ENCODE data around the gene PHYH.

PHYH gene

DNA sequence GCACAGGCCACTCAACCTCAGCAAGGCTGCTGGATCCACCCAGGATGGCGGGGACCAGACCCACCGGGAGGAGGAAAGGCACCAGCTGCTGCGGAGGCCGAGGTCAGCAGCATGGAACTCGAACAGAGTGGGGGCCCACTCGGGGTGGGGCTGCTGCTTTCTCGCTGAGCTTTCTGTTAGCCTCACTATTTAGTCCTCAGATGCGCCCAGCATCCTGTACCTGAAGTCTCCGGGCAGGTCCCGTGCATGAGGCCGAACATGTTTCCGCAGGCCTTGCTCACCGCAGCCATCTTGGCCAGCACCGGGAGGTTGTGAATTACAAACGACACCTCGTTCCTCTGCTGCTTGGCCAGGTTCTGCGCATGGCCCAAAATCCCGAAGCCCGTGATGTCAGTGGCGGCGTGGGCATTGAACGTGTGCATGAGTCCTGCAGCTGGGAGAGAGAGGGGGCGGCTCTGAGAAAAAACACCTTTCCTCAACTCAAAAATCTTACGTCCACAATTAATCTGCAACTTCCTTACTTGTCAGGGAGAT, 22.8 kb upstream of the PHYH start:
- TF ChIP-seq, protein P1, sequence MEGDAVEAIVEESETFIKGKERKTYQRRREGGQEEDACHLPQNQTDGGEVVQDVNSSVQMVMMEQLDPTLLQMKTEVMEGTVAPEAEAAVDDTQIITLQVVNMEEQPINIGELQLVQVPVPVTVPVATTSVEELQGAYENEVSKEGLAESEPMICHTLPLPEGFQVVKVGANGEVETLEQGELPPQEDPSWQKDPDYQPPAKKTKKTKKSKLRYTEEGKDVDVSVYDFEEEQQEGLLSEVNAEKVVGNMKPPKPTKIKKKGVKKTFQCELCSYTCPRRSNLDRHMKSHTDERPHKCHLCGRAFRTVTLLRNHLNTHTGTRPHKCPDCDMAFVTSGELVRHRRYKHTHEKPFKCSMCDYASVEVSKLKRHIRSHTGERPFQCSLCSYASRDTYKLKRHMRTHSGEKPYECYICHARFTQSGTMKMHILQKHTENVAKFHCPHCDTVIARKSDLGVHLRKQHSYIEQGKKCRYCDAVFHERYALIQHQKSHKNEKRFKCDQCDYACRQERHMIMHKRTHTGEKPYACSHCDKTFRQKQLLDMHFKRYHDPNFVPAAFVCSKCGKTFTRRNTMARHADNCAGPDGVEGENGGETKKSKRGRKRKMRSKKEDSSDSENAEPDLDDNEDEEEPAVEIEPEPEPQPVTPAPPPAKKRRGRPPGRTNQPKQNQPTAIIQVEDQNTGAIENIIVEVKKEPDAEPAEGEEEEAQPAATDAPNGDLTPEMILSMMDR (IDR thresholded peaks at IDR 0.05; ENCODE audit: low read depth, low read length, missing control alignments): no peak
- no peak for DNase-seq (ENCODE audit: low read depth)
- H3K4me3 ChIP-seq (ENCODE audit: low read depth, low read length): no peak overlapping the region

DNA sequence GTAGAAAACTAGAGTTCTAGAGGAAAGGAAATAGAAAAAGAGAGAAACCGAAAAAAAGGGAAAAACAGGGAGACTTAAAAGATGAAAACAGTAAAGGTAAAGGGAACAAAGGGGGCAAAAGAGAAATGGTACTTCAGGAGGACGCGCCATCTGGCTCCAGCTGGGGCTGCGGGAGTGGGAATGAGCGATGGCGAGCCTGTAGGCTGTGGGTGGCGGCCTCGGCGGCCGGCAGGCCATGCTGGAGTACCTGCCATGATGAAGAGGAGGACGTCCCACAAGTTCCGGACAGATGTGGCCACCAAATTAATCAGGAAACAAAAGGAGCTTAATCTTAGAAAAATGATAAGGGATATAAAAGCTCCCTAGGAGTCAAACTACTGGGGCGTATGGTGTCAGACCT, 21.7 kb upstream of the PHYH start:
- no peak for DNase-seq (ENCODE audit: low read depth)
- H3K4me3 ChIP-seq (ENCODE audit: low read depth, low read length): no peak overlapping the region
- TF ChIP-seq, protein P1 (IDR thresholded peaks at IDR 0.05; ENCODE audit: low read depth, low read length, missing control alignments): no peak

DNA sequence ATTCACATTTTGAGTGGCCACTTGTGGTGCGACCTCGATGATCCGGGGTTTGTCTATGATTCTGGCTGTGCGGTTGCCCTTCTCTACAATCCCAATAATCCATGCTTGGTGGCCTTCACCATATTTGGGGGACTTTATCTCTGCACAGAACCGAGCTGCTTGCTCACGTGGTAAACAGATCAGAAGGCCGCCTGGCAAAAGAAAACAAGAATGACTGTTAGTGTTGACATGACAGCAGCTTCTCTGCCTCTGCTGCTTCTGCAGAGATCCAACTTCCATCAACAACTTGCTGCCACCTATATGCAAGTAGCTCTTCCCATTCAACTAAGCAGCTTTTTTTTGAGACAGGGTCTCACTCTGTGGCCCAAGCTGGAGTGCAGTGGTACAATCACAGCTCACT, 19.3 kb upstream of the PHYH start:
- TF ChIP-seq, protein P1 (IDR thresholded peaks at IDR 0.05; ENCODE audit: low read depth, low read length, missing control alignments): no peak
- H3K4me3 ChIP-seq (ENCODE audit: low read depth, low read length): no peak overlapping the region
- DNase-seq (ENCODE audit: low read depth): no peak

DNA sequence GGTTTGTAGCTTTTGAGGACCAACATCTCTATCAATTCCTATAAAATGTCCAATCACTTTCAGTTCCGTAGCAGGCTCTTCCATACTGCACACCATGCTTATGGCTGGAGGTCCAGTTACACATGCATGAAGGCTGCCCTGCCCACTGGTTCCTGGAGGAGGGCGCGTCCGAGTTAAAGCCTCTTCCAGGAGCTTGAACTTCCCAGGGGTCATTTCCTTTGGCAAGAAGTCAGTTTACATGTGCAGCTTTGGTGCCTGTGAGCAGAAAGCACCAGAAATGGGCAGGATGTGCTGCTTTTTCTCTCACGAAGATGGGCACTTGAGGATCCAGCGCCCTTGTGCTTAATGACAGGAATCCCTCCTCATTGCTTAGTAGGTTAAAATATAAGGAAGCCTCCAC, 17.6 kb upstream of the PHYH start:
- no peak overlapping the region for H3K4me3 ChIP-seq (ENCODE audit: low read depth, low read length)
- DNase-seq (ENCODE audit: low read depth): no peak
- TF ChIP-seq, protein P1 (IDR thresholded peaks at IDR 0.05; ENCODE audit: low read depth, low read length, missing control alignments): no peak

DNA sequence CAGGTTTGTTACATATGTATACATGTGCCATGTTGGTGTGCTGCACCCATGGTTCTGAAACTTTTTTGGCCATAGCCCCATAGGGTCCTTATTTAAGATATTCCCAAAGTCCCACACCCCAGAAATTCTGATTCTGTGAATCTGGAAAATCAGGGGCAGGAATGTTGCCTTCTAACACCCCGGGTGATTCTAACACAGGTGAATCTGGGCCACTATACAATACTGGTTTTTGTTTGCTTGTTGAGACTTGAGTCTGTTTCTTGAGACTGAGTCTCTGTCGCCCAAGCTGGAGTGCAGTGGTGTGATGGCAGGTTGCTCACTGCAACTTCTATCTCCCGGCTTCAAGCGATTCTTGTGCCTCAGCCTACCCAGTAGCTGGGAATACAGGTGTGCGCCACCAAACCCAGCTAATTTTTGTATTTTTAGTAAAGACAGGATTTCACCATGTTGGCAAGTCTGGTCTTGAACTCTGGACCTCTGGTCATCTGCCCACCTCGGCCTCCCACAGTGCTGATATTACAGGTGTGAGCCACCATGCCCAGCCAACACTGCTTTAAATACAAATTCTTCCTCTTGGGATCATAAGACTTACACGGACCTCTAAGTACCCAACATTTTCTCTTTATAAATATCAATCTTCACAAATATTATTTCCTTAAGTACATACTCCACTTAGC, 16.9 kb upstream of the PHYH start:
- H3K4me3 ChIP-seq (ENCODE audit: low read depth, low read length): no peak overlapping the region
- DNase-seq (ENCODE audit: low read depth): no peak
- TF ChIP-seq, protein P1 (IDR thresholded peaks at IDR 0.05; ENCODE audit: low read depth, low read length, missing control alignments): no peak

DNA sequence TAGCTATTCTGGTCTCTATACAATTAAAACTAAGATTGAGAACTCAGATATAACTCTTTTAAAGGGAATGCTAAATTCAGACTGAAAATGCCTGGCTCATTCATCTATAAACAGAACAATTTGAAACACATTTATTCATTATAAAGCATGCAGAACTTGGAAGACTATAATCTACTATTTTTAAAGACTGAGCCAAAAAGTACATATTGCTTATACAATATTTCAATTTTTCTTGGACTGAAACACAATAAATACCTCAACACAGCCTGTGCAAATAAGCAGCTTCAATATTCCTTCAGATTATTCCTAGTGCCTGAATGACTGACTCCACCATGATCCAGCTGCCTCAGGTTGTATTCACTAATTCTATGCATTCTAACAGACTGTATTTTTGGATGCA, 15.5 kb upstream of the PHYH start:
- no peak for DNase-seq (ENCODE audit: low read depth)
- TF ChIP-seq, protein P1 (IDR thresholded peaks at IDR 0.05; ENCODE audit: low read depth, low read length, missing control alignments): no peak
- no peak overlapping the region for H3K4me3 ChIP-seq (ENCODE audit: low read depth, low read length)

DNA sequence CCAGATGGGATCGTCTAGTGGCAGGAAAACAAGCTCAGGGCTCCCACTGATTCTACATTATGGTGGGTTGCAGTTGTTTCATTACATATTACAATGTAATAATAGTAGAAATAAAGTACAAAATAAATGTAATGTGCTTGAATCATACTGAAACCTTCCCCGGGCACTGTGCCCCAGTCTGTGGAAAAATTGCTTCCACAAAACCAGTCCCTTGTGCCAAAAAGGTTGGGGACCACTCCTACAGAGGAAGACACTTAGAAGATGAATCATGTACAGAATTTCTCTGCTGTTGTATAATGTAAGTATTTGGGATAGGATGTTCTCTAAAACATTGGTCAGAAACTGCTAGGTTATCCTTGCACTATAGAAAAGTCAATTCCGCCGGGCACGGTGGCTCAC, 11.3 kb upstream of the PHYH start:
- H3K4me3 ChIP-seq (ENCODE audit: low read depth, low read length): no peak overlapping the region
- TF ChIP-seq, protein P1 (IDR thresholded peaks at IDR 0.05; ENCODE audit: low read depth, low read length, missing control alignments): no peak
- no peak for DNase-seq (ENCODE audit: low read depth)
